GM19043 (cell line): Measurements from ENCODE around the gene ITPR1.
"Not testable (repeated sequence)": the region's sequence is repeated elsewhere in the genome, so short reads cannot be mapped to it uniquely, and the experiment has no call there.

Source experiments
- ATAC-seq: cut with Tn5 transposase; IDR thresholded peaks from one replicate; pipeline ENCODE4 v1.9.1; 2021; ENCODE audit warnings: low read depth; ENCODE audit not compliant: unreplicated experiment

The ITPR1 gene

DNA sequence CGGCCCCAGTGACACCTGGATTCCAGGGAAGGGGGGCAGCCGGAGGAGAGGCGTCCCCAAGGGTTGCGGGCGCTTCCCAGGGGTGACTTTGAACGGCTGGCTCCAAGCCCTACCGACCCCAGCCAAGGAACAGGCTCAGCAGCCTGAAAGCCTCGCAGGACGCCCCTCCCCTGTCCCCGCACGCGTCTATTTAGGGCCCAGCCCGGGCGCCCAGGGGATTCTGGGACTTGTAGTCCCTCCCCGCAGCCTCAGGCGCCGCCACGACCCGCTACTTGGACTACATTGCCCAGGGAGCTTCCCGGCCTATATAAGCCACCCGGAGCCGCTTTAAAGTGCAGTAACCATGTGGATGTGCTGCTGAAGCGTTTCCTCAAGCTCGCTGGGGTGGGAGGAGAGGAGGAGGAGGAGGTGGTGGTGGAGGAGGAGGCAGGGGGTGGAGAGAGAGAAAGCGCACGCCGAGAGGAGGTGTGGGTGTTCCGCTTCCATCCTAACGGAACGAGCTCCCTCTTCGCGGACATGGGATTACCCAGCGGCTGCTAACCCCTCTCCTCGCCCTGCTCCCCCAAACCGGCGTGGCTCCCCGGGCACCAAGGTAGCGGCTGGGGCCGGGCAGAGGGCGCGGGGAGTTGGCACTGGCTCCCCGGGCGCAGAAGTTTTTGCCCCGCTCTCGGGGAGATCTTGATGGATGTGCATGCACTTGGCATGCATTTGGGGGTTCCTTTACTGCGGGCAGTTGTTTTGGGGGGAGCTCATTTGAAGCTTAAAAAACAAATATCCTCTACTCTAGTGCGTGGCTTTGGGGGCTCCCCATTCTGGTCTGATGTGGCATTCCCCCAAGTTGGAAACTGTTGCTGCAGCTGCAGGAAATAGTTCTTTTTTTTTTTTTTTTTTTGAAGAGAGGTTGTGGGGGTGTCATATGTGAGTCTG, at the start of gene ITPR1:
ITPR1 (plus strand) TSS at position 335 of the 927 bp plus-strand sequence. CDS start 23,144 bp downstream, outside the sequence.
- peak; percentile 90 for ATAC-seq

DNA sequence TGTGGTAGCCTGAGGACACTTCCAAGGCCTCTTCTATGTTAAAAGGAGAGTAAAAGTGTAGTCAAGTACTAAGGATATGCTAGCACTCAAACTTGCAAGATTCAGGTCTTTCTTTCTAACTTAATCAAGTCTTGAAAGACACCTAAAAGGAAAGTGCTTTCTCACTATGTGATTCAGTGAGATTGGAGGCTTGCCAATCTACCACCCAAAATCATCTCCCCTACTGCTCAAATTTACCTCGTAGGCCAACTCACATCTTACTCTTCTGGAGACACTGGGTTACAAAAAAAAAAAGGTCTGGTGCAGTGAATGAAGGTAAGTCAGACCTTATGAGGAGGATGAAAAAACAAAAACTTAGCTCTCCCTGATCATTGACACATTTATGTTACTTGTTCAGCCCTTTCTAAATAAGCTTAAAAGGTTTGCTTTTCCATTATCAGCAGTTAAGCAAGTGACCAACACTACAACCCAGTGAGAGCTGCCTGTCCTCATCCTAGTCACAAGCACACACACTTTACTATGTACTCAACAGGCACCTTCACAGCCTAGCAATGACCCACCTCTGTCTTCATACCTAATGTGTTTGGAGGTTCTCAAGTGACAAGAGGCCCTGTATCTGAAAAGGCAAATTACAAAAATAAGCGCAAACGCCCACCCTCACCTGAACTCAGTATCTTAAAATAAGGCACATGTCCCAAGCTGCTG, 45.7 kb upstream of the ITPR1 start:
- no peak for ATAC-seq

- ATAC-seq: no peak
These were observed 45.0 kb upstream of the ITPR1 start for GRCh38 chr3:4448187-4448586.

DNA sequence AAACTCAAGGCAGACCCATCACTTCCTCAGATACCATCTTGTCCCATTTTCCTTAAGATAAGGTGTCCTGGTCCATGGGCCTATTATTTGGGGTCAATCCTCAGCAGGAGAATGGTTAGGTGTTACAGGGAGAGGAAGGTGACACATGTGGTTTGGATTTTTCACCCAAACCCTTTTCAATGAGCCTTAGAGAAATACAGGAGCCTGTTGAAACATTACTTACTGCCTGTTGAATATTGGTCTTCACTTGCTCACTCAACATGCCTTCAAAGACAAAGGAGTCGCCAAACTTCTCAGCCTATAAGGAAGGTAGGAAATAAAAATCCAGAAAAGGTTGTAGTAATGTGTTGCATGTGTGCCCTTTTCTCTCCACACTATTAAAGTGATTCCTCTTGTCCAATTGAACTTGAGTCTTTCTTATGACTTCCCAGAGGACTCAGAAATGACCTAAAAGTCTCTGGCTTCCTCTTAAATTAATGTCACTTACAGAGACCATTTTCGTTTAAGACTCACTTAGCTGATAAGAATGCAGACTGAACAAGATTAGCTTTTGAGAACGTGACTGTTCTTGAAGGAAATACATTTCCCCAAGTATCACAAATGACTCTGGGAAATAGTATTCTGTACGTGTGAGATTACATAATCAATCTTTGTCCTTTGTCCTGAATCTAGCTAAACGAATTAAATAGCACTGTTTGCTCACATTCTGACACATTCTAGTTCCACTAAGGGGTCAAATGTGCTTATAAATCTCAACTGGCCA, 43.9 kb upstream of the ITPR1 start:
- no peak for ATAC-seq

DNA sequence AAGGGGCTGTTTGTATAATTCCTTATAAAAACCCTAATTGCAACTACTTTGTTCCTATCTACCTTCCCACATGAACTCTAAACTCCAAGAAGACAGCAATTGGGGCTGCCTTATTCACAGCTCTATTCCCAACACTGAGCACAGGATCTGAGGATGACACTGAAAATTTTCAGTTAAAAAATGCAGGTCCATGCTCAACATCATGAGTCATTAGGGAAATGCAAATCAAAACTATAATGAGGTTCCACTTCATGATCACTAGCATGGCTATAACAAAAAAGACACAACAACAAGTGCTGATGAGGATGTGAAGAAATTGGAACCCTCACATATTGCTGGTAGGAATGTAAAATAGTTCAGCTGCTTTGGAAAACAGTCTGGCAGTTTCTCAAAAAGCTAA, 39.0 kb upstream of the ITPR1 start:
- ATAC-seq: no peak

- not testable (repeated sequence) for ATAC-seq
These were observed 36.4 kb upstream of the ITPR1 start for GRCh38 chr3:4456780-4457179.

DNA sequence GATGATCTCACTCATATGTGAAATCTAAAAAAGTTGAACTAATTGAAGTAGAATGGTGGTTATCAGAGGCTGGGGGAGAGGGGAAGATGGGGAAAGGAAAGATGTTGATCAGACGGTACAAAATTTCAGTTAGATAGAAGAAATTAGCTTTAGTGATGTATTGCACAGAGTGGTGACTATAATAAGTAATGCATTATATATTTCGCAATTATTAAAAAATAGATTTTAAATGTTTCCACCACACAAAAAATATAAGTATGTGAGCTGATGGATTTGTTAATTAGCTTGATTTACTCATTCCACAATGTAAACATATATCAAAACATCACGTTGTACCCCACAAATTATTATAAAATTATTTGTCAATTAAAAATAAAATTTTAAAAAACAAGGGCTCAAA, 34.2 kb upstream of the ITPR1 start:
- no peak for ATAC-seq

DNA sequence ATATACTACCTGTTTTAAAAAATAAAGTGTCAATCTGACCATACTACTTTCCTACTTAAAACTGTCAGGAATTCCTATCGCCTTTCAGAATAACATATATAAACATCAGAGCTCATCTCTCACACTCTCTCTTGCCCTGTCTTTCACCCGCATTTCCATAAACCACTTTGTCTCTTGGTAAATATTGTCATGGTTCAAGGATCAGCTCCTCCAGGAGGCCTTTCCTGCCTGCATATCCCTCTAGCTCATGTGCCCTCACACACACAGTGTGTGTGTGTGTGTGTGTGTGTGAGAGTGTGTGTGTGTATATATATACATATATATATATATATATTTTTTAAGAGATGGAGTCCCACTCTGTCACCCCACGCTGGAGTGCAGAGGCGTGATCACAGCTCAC, 32.8 kb upstream of the ITPR1 start:
- no peak for ATAC-seq

GRCh38 chr3:4461468-4462090, 31.6 kb upstream of the ITPR1 start:
- ATAC-seq: no peak

GRCh38 chr3:4462369-4463040, 30.6 kb upstream of the ITPR1 start:
- no peak for ATAC-seq

GRCh38 chr3:4464576-4464975, 28.6 kb upstream of the ITPR1 start:
- ATAC-seq: no peak

GRCh38 chr3:4466741-4467521, 26.2 kb upstream of the ITPR1 start, which contains the start of gene SUMF1:
Gene SUMF1 (minus strand): TSS chr3:4467269. CDS start chr3:4467245, 24 bp downstream.
- ATAC-seq: peak; percentile 99

DNA sequence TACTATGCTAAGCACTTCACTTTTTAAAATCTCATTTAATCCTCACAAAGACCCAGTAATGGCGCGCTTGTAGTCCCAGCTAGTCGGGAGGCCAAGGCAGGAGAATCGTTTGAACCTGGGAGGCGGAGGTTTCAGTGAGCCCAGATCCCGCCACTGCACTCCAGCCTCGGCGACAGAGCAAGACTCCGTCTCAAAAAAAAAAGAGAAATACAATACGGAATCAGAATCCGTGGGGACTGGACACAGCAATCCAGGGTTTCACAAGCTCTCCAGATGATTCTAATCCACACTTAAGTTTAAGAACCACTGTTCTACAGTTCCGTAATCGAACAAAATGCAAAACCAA, 25.7 kb upstream of the ITPR1 start:
- ATAC-seq: no peak

DNA sequence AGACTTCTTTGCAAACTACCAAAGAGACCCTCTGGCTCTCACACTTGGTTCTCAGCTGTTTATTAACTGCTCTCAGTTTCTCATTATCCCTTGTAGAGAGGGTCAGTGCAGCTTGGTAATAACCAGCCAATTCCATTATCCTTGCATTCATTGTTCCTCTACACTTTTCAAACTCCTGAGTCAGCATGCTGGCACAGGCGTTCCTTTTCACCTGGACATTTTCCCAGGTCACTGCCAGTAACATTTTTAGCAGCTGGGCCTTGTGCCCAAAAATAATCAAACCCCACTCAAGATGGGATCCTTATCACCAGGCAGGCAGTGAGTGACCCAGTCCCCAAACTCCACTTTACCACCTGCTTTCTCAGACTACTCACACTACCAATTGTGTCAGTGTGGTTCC, 21.2 kb upstream of the ITPR1 start:
- ATAC-seq: no peak

DNA sequence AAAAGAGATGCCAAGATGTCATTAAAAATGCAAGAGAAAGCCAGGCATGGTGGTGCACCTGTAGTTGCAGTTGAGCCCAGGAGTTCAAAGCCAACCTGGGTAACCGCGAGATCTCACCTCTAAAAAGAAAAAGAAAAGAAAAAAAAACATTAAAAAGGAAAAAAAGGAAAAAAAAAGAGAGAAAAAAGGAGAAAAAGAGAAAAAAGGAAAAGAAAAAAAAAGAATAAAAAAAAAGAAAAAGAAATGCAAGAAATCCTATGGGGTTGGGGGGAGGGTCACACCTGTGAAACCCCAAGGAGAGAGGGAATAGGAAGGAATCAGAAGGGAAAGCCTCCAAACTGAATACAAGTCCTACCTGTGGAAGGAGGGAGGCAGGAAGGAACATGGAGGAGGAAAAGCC, 20.8 kb upstream of the ITPR1 start:
- no peak for ATAC-seq

DNA sequence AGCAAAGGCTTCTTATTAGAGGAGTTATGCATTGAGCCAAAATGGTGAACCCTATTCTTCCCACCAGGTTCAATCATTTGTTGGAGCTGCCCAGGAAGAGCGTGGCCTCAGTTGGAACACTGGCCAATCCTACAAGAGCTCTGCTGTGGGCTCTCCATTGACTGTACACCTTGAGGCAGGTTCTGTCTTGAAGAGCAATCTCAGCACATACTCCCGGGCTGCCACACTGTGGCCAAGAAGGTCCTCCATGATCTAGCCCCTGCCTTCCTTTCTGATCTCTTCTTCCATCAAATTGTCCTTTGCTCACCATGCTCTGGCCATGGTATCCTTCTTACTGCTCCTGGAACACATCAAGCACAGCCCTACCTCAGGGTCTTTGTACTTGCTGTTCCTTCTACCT, 20.4 kb upstream of the ITPR1 start:
- no peak for ATAC-seq

- no peak for ATAC-seq
These were observed 18.3 kb upstream of the ITPR1 start for GRCh38 chr3:4474683-4475490.

DNA sequence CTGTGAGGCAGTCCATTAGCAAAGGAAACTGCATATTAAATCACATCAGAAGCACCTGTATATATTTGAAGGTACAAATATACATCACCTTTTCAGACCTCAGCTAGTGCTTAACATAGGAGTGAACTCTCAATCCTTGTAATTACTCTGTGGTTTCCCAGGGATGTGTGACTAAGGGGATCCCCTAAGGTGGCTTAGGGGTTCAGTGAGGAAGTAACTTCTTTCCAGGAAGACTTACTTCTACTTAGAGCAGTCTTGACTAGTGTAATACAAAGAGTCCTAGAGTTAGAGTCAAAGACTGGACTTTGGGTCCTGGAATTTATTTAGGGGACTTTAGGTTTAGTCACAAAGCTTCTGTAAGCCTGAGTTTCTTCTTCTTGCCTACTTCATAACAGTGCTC, 17.3 kb upstream of the ITPR1 start:
- ATAC-seq: no peak
